Activated CD4-positive, CD25-positive, alpha-beta regulatory T cell treated with anti-CD3 and anti-CD28 coated beads, Interleukin-2, amount 50 U/mL, for 72 hours (primary cell): Measurements from ENCODE around the gene CAMKMT.

ENCODE experiments used
- DNase-seq: peaks from one replicate; pipeline ENCODE4 v3.0.0; 2021

CAMKMT gene

DNA sequence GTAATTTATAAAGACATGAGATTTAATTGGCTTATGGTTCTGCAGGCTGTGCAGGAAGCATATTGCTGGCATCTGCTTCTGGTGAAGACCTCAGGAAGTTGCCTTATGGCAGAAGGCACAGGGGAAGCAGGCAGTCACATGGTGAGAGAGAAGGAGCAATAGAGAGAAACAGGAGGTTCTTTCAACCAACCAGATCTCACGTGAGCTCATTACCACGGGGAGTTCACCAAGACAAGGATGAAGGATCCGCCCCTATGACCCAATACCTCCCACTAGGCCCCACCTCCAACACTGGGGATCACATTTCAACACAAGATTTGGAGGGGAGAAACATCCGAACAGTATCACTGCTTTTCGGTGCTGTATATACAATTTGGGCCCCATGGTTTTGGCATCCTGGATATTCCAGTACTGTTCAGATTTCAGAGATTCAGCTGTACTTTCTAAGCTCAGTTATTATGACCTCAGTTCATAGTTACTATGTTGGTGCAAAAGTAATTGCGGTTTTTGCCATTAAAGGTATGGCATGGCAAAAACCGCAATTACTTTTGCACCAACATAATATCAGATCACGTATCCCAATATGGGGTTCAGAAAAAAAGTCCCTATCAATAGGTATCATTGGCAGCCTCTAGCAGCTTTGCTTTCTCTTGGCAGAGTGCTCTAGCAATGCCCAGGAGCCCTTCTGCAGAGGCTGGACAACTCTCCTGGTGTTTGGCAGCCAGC is 390.2 kb downstream of the CAMKMT start:
- DNase-seq, result no peak

DNA sequence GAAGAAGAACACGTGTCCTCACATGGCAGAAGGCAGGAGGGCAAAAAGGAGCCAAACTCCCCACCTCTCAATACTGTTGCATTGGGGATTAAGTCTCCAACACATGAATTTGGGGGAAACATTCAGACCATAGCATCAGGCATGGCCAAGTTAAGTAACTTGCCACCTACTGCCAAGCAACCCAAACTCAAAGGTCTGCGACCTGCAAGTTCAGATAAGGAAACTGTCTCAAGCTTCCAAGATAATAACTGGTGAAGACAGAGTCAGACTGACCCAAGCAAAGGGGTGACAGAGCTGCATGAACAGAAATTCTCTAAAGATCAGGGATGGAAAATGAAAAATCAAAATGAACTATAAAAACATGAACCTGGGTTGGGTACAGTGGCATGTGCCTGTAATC is 391.0 kb downstream of the CAMKMT start:
- DNase-seq, result no peak

DNA sequence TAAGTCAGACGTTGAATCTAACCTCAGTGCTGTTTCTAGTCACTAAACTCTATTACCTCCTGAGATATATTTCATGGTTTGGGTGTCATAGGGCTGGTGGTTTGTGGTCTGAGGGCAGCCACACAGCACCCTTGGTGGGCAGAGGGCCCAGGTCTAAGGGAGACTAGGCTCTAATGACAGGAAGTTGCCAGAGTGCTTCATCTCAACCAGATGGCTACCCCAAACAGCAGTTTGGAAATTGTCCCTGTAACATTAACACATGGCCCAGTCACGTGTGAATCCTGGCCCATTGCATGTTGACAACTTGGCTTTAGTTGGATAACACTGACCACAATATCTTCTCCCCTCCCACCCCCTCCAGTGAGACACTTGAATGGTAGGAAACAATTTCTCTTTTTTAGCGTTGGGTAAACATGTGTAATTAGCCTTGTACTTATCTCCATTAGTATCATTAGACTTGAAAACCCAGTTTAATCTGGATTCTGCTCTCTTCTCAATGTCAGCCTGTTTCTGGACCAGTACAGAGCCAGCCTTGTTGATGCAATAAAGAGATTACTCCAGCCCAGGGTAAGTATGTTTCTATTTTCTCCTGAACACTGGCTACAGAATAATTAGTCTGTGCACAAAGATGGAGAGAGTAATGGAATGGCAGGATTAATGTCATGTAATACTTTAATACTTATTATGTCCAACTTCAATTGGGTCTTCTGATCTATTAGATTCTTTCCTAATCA is 392.0 kb downstream of the CAMKMT start:
- no peak for DNase-seq

DNA sequence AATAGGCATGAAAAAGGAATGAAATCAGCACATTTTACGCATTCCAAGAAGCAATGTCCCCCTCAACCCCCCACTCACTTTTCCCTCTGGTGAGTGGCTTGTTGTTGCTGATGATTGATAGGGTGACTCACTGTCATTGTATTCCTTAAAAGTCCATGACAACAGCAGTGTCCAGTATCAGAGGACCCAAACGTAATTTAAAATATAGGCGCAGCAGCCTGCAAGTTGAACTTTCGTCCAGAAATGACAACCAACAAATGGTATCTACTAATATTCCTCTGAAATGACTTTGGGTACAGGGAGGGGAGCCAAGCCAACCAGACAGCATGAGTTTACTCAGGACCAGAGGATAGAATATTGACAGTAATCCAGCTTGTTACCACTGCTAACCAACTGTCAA is 396.8 kb downstream of the CAMKMT start:
- no peak for DNase-seq

DNA sequence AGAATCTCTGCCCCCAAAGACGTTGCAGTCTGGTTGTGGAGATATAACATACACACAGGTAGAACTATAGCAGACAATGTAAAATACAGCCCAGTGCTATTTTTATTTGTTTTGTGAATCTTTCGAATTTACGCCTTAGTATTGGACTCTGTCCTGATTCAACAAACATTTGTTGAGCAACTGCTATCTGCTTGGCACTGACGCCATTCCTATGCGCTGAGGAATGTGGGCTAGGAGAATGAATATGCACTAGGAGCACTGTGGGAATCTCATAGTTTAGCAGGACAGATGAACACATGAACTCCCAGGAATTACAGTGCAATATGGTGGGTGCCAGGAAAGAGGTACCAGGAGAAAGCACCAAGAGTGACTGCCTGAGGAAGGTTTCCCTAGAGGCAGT is 398.1 kb downstream of the CAMKMT start:
- DNase-seq, result no peak

DNA sequence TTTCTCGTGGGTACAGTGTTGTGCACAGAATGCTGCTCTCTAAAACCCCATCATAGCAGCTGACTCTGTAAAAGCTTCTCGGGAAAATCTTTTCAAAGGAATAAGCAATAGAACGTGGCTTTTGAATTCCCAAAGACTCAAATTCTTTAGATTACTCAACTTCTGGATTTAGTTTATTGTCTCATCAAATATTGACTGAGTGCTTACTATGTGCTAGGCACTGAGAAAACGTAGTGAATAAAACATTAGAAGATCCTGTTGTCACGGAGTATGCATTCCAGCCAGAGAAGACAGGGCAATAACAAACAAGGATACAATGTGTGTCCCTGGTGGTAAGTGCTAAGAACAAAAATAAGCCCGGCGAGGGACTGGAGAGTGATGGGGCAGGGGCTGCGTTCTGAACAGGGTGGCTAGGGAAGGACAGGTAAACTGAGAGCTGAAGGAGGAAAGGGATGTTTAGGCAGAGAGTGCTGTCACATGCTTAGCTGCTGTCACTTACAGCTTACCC is 401.6 kb downstream of the CAMKMT start:
- no peak for DNase-seq

DNA sequence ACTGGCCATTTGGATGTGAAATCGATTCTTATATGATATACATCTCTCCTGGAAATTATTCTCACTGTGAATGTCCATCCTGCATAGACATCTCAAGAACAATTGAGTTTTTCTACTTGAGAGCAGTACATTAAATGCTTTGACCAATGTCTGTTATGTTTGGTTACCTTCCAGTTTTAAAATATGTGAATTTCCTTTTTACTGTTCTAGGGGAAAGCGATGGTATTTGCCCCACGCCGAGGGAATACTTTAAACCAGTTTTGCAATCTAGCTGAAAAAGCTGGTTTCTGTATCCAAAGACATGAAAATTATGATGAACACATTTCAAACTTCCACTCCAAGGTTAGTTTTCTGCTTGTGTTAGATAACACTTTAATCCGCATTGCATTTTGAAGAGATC is 404.5 kb downstream of the CAMKMT start:
- DNase-seq, result no peak

DNA sequence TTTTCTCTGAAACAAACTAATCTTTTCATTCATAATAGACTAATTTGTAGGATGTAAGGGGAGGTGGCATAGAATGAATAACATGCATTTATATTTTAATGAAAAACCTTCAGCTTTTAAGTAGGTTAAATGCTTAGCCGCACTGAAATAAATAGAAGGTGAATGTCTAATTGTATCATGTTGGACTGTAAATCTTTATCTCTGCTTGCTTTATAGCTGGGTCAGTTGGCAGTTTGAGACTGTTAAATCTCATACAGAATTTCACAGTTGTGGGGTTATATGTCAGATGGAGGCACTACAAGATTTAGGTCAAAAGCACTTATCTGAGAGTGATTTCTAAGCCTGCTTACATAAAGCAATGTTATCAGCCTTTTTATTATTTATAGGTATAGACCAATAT is 405.0 kb downstream of the CAMKMT start:
- DNase-seq, result no peak

DNA sequence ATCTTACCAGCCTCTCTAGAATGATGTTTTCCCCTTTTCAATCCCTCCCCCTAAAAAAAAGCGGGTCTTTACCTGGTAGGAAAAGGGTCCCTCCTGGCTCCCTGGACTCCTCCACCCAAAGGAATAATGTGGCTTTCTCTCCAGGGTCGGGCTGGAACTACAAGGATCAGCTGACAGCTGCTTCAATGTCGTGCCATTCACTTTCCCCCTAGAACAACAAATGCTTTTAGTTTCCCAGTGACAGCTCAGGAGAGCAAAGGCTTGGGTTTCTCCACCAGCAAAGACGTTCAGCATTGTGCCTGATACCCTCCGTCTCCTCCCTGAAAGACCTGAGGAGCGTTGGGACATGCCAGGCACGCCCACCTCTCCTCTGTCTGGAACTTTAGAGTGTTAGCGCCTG is 405.9 kb downstream of the CAMKMT start:
- DNase-seq, result no peak

DNA sequence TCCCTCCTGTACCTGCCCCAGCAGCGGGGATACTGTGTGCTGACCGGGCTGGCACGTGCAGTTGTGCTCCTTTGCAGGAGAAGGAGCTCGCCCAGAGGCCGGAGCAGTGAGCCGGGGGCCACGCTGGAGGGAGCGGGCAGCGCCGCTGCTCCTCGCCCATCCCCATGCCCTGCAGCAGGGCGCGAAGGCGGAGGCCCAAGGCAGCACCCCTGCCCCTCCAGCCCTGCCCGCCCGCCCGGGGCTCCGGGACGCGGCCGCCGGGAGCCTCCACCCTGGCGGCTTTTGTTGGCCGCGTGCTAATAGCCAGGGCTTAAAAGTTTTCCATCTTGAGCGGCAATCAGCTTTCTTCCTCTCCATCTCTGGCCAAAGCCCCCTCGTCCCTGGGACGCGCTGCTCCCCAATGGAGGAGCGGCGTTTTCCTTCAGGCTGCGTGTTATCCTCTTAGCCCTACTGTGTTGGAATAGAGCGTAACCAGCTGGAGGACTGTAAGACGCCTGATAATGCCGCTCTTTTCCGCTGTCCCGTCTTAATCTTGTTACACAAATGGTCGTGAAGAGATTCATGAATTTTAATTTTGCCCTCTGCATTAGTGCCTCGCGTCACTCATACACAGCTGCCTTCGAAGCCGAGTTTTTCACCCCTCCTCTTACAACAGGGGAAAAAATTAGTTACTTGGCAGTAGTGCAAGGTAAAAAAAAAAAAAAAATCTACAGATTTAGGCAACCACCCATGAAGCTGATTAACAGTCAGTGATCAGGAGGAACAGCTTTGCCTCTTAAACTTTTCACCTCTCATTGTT is 406.9 kb downstream of the CAMKMT start:
- DNase-seq, result no peak

DNA sequence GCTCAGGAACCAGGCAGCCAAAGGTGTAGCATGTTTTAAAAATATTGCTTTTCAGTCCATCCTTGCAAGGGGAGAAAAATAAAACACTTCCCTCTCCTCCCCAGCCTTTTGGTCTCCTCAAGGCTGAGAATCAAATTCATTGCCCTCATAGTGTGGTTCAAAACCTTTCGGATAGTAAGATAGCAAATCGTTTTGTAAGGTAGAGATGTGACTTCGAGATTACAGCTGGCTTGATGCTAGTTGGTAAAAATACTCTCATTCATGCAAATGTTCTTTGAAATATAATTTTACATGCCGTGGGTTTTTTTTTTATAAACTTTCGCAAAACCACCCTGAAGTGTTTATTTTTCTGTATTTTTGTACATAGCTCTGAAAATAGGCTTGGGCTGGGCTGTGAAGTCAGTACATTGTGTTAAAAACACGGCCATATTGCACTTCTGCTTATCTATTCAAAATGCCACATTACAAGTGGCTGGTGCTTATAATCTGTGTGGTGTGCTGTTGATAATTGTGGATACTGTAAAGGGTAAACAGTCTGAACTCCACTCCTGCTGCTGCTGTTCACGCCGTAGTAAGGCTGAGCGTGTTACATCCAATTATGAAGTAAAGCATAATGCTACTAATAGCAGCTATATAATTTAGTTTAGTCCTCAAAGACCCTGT is 407.7 kb downstream of the CAMKMT start:
- no peak for DNase-seq

DNA sequence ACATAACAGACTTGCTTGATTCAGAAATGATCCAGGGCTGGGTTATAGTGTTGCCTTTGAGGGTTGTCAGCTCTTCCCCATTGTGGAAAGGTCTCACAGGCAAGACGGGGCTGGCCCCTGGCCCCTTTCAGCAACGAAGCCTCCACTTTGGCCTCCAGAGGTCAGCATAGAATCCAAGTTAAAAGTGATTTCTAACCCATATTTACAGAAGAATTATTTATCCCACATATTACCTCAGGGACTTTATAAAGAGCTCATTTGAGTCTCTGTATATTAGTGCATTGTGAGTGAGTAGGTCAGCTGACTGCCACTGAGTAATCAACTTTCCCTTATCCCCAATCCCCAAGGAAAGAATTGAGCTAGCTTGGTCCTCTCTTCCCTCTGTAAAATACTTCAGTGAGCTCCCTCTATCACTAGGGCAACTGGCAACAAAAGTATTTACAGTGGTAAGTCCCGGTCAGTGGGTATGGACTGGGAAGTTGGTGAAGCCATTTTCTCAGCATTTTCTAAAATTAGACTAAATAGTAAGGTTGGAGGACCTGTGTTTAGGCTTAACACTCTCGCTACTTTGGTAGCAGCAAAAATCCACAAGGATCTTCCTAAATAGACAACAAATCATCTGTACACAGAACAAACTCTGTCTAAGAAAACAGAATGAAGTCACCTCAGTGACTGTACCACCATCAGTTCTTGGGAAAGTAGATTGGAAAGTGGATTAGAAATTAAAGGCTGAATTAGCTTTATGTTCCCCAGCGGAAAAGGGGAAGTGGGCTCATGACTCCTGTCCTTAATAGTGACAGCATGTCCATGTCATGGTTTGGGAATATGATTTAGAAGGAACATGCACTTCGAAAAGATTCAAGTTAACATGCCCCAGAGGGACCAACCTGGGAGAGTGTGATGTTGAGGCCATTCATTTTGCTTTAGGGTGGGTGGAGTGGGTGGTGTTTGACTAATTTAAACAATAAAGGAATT is 408.8 kb downstream of the CAMKMT start:
- DNase-seq, result no peak

DNA sequence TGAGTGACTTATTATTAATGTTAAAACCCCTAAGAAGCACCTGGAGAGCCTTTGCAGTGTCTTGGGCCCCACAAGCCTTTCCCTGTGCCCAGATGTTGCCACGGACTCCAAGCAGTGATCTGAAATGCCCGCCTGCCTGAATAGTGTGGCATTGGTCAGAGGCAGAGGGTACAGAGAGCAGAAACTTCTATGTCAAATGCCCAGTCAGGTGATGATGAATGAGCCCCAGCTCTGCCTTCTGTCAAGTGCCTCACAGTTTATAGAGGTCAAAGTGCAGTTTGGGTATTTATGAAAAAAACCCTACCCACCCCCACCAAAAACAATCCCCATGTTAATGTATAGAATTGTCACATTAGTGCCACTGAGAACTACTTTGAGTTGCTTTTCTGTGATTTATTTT is 409.8 kb downstream of the CAMKMT start:
- no peak for DNase-seq

DNA sequence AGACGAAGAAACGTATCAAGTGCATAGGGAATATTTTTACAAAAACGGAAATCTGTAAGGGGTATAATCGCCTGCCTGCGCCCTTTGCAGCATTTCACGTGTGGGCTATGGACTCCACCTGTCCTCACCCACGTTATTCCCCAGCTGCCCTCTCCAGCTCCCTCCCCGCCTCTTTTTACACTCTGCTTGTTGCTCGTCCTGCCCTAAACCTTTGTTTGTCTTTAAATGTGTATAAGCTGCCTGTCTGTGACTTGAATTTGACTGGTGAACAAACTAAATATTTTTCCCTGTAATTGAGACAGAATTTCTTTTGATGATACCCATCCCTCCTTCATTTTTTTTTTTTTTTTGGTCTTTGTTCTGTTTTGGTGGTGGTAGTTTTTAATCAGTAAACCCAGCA is 410.4 kb downstream of the CAMKMT start:
- no peak for DNase-seq

DNA sequence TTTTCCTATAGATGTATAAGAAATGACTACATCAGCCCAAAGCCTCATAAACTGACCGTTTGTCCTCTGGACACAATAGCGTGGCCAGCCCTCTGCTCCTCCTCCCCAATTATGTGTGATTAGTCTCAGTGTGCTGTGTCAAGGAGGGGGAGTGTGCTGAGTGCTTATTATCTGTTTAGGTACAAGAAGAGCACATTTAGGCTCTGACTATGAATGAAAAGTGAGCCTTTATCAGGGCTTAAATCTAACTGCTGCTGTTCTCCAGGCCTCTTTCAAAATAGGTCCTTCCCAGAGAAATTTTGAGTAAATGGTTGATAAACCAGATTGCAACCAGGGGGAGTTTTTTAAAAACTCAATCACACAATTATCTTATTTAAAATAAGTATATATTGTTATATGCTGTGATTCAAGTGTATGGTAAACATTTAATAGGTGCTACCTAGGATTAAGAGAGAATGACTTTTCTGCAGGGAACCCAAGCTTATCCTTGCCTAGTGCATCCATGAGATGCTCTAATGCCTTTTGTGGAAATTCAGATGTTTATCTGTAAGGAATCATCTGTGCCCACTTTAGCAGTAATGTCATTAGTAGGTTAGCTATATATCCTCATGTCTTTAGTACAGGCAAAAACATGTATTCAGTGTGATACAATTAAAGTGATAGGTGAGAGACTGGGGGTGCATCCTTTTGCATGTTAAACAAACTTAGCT is 411.1 kb downstream of the CAMKMT start:
- no peak for DNase-seq

DNA sequence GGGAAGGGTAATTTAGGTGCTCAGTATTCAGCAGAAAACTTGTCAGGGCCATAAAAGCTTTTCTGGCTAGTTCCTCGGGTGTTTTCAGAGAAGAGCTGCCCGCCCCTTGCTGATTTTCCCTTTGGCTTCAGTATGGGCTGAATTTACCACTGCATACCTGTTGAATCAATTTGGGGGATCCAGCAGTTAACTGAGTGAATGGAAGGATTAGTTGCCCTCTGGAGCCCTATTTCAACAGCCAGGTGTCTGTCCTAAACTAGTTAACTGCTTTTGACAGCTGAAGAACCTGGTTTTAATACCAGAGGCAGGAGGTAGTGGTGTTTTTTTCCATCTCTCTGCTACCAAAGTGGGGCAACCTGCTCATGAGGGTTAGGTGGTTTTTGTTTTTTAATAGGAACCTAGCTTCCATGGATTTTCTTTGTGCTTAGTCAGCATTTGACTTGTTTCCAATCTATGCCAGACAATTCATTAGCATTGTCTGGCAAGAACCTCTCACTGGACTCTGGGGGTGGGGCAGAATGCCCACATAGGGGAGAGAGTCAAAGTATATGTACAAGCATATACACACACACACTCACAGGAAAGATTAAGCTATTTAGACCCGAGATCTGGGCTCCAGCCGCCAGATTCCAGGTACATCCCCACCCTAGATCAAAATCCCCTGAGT is 413.2 kb downstream of the CAMKMT start:
- no peak for DNase-seq

DNA sequence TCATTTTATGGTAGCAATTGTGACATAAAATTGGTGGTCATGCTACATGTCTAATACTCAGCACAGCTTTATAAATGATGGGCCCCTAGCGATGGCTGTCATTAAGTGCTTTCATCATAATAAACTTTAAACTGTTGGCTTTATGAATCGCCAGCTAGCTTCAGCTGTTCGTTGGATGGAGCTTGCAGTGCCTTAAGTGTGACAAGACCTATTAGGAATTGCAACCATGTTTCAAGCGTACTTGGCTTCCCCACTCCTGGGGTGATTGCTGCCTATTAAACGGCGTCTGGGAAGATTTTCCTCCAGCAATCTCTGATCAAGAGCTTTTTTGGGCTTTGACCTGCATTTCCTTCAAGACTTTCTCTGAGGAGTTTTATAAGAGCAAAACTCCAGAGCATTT is 415.3 kb downstream of the CAMKMT start:
- no peak for DNase-seq

DNA sequence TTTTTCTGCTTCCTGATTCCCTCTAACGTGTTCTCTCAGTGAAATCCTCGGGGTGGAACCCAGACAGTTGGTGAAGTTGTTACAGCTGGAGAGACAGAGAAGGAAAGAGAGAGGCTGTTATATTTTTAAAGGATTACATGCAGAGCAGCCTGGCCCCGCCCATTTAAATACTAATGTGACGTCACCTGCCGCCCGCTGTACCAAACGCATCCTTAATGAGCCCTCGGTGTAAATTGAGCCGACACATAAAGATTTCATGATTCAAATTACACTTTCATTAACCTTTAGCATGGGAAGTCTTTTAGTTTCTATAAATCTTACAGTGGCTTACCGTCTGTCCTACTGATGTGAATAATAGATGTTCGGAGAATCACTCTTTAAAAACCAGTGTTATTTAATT is 415.8 kb downstream of the CAMKMT start:
- no peak for DNase-seq

DNA sequence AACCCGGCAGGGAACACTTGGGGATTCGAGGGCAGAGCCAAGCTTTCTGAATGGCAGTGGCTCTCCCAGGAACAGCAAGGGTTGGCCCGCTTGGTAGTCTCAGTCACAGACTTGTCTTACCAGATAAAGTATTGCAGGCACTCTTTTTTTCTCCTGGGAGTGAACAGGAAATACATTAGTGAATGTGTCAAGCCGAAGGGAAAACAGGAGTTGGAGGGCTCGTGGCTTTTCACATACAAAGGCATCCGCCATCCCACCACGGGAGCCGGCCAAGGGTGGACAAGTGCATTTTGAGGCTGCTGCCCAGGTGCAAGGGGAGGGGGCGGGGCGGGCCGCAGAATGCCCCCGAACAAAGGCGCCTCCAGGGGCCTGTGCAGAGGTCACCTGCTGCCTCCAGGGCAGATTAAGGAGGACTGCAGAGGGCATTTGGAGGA is 416.5 kb downstream of the CAMKMT start:
- no peak for DNase-seq

DNA sequence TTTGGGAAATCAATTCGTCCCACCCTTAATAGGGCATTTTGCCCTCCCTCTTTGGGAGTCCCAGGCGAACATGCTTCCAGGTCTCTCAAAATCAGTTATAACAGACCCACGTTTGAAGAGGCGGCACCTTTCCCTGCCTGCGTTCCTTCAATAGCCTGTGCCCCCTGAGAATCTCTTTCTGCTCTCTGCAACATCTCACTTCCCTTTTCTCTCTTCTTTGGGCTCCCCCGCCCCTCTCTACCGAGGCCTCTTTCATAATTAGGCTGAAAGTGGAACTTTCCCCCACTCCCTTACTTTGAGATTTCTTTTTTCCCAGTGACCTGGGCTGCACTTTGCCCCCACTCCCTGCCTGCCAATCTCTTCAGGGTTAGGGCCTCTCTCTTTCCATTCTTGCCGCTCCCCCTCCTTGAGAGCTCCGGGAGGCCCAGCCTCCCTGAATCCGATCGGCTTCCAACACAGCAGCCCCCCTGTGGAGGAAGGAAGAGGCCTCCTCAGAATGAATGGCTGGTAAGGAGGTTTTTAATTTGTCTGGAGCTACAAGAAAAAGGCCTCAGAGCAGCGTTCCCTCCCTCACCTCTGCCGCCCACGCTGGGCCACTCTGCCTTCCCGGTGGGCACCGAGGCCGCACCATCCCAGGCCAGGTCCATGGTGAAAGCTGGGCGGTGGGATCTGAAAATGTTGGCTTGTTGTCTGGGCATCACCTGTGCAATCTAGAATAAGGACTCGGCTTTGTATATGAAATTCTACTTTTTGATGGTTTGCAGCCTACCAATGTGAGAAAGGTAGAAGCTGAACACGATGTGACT is 417.1 kb downstream of the CAMKMT start:
- DNase-seq, result no peak
